Right lobe of liver (tissue), 4 donors: ENCODE data around the gene ASB7.

ENCODE experiments used
- CTCF ChIP-seq, 4 donors: fragments of 200-600 bp in 3 of 4; fragments of 450-650 bp in 1 of 4; IDR thresholded peaks; one replicate each; pipeline versions ENCODE4 v1.5.1 to v1.8.0; 2016 to 2022; ENCODE audit warnings: antibody characterized with exemption in 4 of 4, mild to moderate bottlenecking in 2 of 4
- POLR2A ChIP-seq: fragments of 450-650 bp; IDR thresholded peaks from one replicate; pipeline ENCODE4 v1.6.1; 2017; ENCODE audit warnings: antibody characterized with exemption, mild to moderate bottlenecking
- donor health status: DM: no; HTN: no; CAD: no.
- donor health status: DM: no; HTN: no; CAD: no.
- donor health status: DM: no; HTN: yes; CAD: no.

GRCh38 chr15:100663915-100664281 is 61.5 kb downstream of the ASB7 start:
- no peak for TF ChIP-seq CTCF (IDR thresholded peaks at IDR 0.05)
- no peak for TF ChIP-seq POLR2A
